Mesenchymal stem cell (in vitro differentiated cells and primary cell): Measurements from ENCODE around the gene POU2AF1.

Experiments used
- DNase-seq: peaks from one replicate; pipeline ENCODE4 v3.0.0-alpha.2; 2013
- H2AFZ ChIP-seq: one replicate; pipeline ENCODE4 v1.6.1; 2013; ENCODE audit warnings: low read depth, mild to moderate bottlenecking, control low read depth, inconsistent platforms, low read length, moderate library complexity
- H2AK5ac ChIP-seq: 2 replicates; pipeline ENCODE4 v1.6.1; 2013; ENCODE audit warnings: low read length, moderate library complexity, mild to moderate bottlenecking, inconsistent platforms; ENCODE audit not compliant: severe bottlenecking
- H2BK120ac ChIP-seq: one replicate; pipeline ENCODE4 v1.6.1; 2013; ENCODE audit warnings: low read depth, mild to moderate bottlenecking, inconsistent platforms, low read length, moderate library complexity
- H2BK12ac ChIP-seq, 2 experiments: one replicate each; pipeline ENCODE4 v1.6.1; 2013; ENCODE audit warnings: inconsistent platforms in 2 of 2, low read length in 2 of 2, mild to moderate bottlenecking in 2 of 2, moderate library complexity in 2 of 2, control low read depth in 1 of 2
- H2BK15ac ChIP-seq: one replicate; pipeline ENCODE4 v1.6.1; 2013; ENCODE audit warnings: mild to moderate bottlenecking, low read depth, inconsistent platforms; ENCODE audit not compliant: poor library complexity, severe bottlenecking
- H2BK5ac ChIP-seq: 2 replicates; pipeline ENCODE4 v1.6.1; 2013; ENCODE audit warnings: low read depth, mild to moderate bottlenecking, low read length, control low read depth, inconsistent platforms; ENCODE audit not compliant: poor library complexity, severe bottlenecking
- H3K14ac ChIP-seq, 2 experiments: one replicate each; pipeline ENCODE4 v1.6.1; 2013; ENCODE audit warnings: inconsistent platforms in 2 of 2, low read length in 2 of 2, control low read depth in 1 of 2, mild to moderate bottlenecking in 1 of 2, moderate library complexity in 1 of 2
- H3K18ac ChIP-seq, 2 experiments: one replicate each; pipeline ENCODE4 v1.6.1; 2013; ENCODE audit warnings: inconsistent platforms in 2 of 2, low read length in 2 of 2, control low read depth in 1 of 2, low read depth in 1 of 2, mild to moderate bottlenecking in 1 of 2
- H3K23ac ChIP-seq, 2 experiments: one replicate each; pipeline ENCODE4 v1.6.1; 2013; ENCODE audit warnings: inconsistent platforms in 2 of 2, low read length in 2 of 2, mild to moderate bottlenecking in 2 of 2, moderate library complexity in 2 of 2, control low read depth in 1 of 2
- H3K27ac ChIP-seq: 2 replicates; pipeline ENCODE4 v1.5.1; 2013; ENCODE audit warnings: mild to moderate bottlenecking, moderate library complexity, low read length, control low read depth, inconsistent platforms; ENCODE audit not compliant: poor library complexity, severe bottlenecking
- H3K27me3 ChIP-seq, 2 experiments: 2 replicates each; pipeline versions ENCODE4 v1.6.1 to v1.7.0; 2013; ENCODE audit warnings: low read length in 2 of 2, mild to moderate bottlenecking in 2 of 2, moderate library complexity in 2 of 2, control low read depth in 1 of 2, inconsistent platforms in 1 of 2; ENCODE audit not compliant: control insufficient read depth in 1 of 2, insufficient read depth in 1 of 2
- H3K36me3 ChIP-seq, 2 experiments: 2 replicates each; pipeline versions ENCODE4 v1.6.1 to v1.7.0; 2013; ENCODE audit warnings: low read length in 2 of 2, control low read depth in 1 of 2, inconsistent platforms in 1 of 2, low read depth in 1 of 2, mild to moderate bottlenecking in 1 of 2; ENCODE audit not compliant: insufficient read depth in 2 of 2, control insufficient read depth in 1 of 2
- H3K4ac ChIP-seq, 2 experiments: one replicate each; pipeline ENCODE4 v1.6.1; 2013; ENCODE audit warnings: inconsistent platforms in 2 of 2, low read length in 2 of 2, mild to moderate bottlenecking in 2 of 2, moderate library complexity in 2 of 2, control low read depth in 1 of 2, low read depth in 1 of 2
- H3K4me1 ChIP-seq: 2 replicates; pipeline ENCODE4 v1.6.1; 2013; ENCODE audit warnings: low read depth, low read length, control low read depth; ENCODE audit not compliant: control insufficient read depth, insufficient read depth
- H3K4me2 ChIP-seq: 2 replicates; pipeline ENCODE4 v1.6.1; 2013; ENCODE audit warnings: low read length, mild to moderate bottlenecking, inconsistent platforms; ENCODE audit not compliant: poor library complexity, severe bottlenecking
- H3K4me3 ChIP-seq, 2 experiments: 2 replicates each; pipeline versions ENCODE4 v1.5.1 to v1.7.0; 2013; ENCODE audit warnings: low read length in 2 of 2, mild to moderate bottlenecking in 2 of 2, control low read depth in 1 of 2, low read depth in 1 of 2; ENCODE audit not compliant: insufficient read depth in 1 of 2
- H3K79me1 ChIP-seq: replicated peaks from 2 replicates; pipeline ENCODE4 v1.6.1; 2013; ENCODE audit warnings: mild to moderate bottlenecking, control low read depth, low read length, inconsistent platforms; ENCODE audit not compliant: poor library complexity, severe bottlenecking
- H3K9ac ChIP-seq: 2 replicates; pipeline ENCODE4 v1.7.0; 2013; ENCODE audit warnings: mild to moderate bottlenecking, low read length, moderate library complexity
- H3K9me3 ChIP-seq: 2 replicates; pipeline ENCODE4 v1.7.0; 2013; ENCODE audit warnings: mild to moderate bottlenecking, low read length; ENCODE audit not compliant: control insufficient read depth
- H4K8ac ChIP-seq: one replicate; pipeline ENCODE4 v1.6.1; 2013; ENCODE audit warnings: inconsistent platforms, mild to moderate bottlenecking, low read length, moderate library complexity
- H4K91ac ChIP-seq: one replicate; pipeline ENCODE4 v1.6.1; 2013; ENCODE audit warnings: mild to moderate bottlenecking, low read length, inconsistent platforms
- WGBS: methylation state at CpG from one replicate; pipeline ENCODE4 v1.1.7; 2013; ENCODE audit warnings: mixed read lengths; 5-methylcytosine and 5-hydroxymethylcytosine counted together

POU2AF1 gene

DNA sequence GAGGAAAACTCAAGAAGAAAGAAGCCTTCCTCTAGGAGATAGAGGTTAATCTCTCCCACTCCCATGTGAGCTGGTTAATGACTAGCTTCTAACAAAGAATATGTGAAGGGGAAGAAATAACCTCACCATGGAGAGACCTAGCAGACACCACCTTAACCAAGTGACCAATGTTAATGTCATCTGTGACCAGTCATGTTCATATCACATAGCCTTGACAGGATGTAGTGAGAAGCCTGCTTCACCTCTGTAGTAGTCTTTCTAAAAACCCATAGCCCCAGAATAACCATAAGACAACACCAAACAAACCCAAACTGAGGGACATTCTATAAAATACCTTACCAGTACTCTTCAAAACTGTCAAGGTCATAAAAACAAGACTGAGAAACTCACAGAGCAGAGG, 21.5 kb upstream of the POU2AF1 start:
- H3K4me2 ChIP-seq: no peak overlapping the region
- no peak overlapping the region for H3K14ac ChIP-seq
- no peak overlapping the region for H3K4me3 ChIP-seq
- H3K4ac ChIP-seq: no peak overlapping the region
- no peak overlapping the region for H2BK15ac ChIP-seq
- no peak overlapping the region for H4K8ac ChIP-seq
- H2AK5ac ChIP-seq: no peak overlapping the region
- H3K27me3 ChIP-seq: peaks cover 0 to 60% of the 10 kb centered on the region in 2 experiments
- no peak for DNase-seq
- H2BK120ac ChIP-seq: no peak overlapping the region
- no peak overlapping the region for H2BK12ac ChIP-seq
- no peaks in the 10 kb centered on the region for H3K79me1 ChIP-seq
- H3K36me3 ChIP-seq: no peaks in the 10 kb centered on the region
- no peak overlapping the region for H3K27ac ChIP-seq
- H4K91ac ChIP-seq: no peak overlapping the region
- peaks cover 7% of the 10 kb centered on the region for H3K9me3 ChIP-seq
- no peak overlapping the region for H2AFZ ChIP-seq
- H2BK5ac ChIP-seq: no peak overlapping the region
- no peak overlapping the region for H3K9ac ChIP-seq
- H3K23ac ChIP-seq: no peak overlapping the region
- no peaks in the 10 kb centered on the region for H3K4me1 ChIP-seq
- no peak overlapping the region for H3K18ac ChIP-seq

GRCh38 chr11:111399187-111400031, 20.3 kb upstream of the POU2AF1 start:
- Histone ChIP-seq H4K8ac (no peak overlapping the region), H2BK15ac (no peak overlapping the region), H2BK120ac (no peak overlapping the region), H3K79me1 (no peaks in the 10 kb centered on the region), H3K4me3 (no peak overlapping the region), H3K4me1 (no peaks in the 10 kb centered on the region), H3K14ac (no peak overlapping the region), H2AK5ac (no peak overlapping the region), H3K4me2 (no peak overlapping the region), H2BK12ac (no peak overlapping the region), H3K9me3 (peaks cover 7% of the 10 kb centered on the region), H3K27me3 (peaks cover 0 to 62% of the 10 kb centered on the region in 2 experiments), H3K9ac (no peak overlapping the region), H3K23ac (no peak overlapping the region), H3K4ac (no peak overlapping the region), H4K91ac (peak overlapping the region; percentile 31), H3K36me3 (no peaks in the 10 kb centered on the region), H2BK5ac (no peak overlapping the region), H3K27ac (no peak overlapping the region), H3K18ac (no peak overlapping the region), H2AFZ (no peak overlapping the region)
- WGBS: 94% methylated on average over 6 of the region's 7 CpGs
- no peak for DNase-seq

- no peaks in the 10 kb centered on the region for H3K36me3 ChIP-seq
- no peak overlapping the region for H2BK120ac ChIP-seq
- H3K79me1 ChIP-seq: no peaks in the 10 kb centered on the region
- H2BK12ac ChIP-seq: no peak overlapping the region
- H2BK5ac ChIP-seq: no peak overlapping the region
- H2BK15ac ChIP-seq: no peak overlapping the region
- H3K9ac ChIP-seq: no peak overlapping the region
- H4K91ac ChIP-seq: no peak overlapping the region
- H3K4me1 ChIP-seq: no peaks in the 10 kb centered on the region
- H2AFZ ChIP-seq: no peak overlapping the region
- no peak overlapping the region for H3K4me3 ChIP-seq
- 76% methylated on average over 2 of the region's 2 CpGs for WGBS
- H3K4me2 ChIP-seq: no peak overlapping the region
- H3K18ac ChIP-seq: no peak overlapping the region
- DNase-seq: no peak
- H3K9me3 ChIP-seq: no peaks in the 10 kb centered on the region
- H3K27me3 ChIP-seq: peaks cover 0 to 63% of the 10 kb centered on the region in 2 experiments
- H3K23ac ChIP-seq: no peak overlapping the region
- H3K4ac ChIP-seq: no peak overlapping the region
- no peak overlapping the region for H2AK5ac ChIP-seq
- no peak overlapping the region for H3K27ac ChIP-seq
- H4K8ac ChIP-seq: no peak overlapping the region
- no peak overlapping the region for H3K14ac ChIP-seq
Measured at GRCh38 chr11:111397034-111397433, 18.0 kb upstream of the POU2AF1 start.

GRCh38 chr11:111395749-111396148, 16.7 kb upstream of the POU2AF1 start:
- H2BK12ac ChIP-seq: no peak overlapping the region
- H3K79me1 ChIP-seq: no peaks in the 10 kb centered on the region
- H2BK5ac ChIP-seq: no peak overlapping the region
- H2AK5ac ChIP-seq: no peak overlapping the region
- H3K4me3 ChIP-seq: no peak overlapping the region
- no peak overlapping the region for H3K23ac ChIP-seq
- H3K4ac ChIP-seq: no peak overlapping the region
- no peaks in the 10 kb centered on the region for H3K9me3 ChIP-seq
- H3K4me1 ChIP-seq: no peaks in the 10 kb centered on the region
- H4K91ac ChIP-seq: no peak overlapping the region
- H3K18ac ChIP-seq: no peak overlapping the region
- 86% methylated on average over 7 of the region's 7 CpGs for WGBS
- H2BK120ac ChIP-seq: no peak overlapping the region
- peaks cover 0 to 75% of the 10 kb centered on the region in 2 experiments for H3K27me3 ChIP-seq
- no peak for DNase-seq
- H3K4me2 ChIP-seq: no peak overlapping the region
- H3K27ac ChIP-seq: no peak overlapping the region
- no peak overlapping the region for H3K14ac ChIP-seq
- H3K9ac ChIP-seq: no peak overlapping the region
- H4K8ac ChIP-seq: no peak overlapping the region
- H2BK15ac ChIP-seq: no peak overlapping the region
- no peaks in the 10 kb centered on the region for H3K36me3 ChIP-seq
- H2AFZ ChIP-seq: no peak overlapping the region
